Heart left ventricle (tissue), 16 donors: ENCODE measurements around the gene LRMDA. TPM values are rescaled to one million over a fixed set of nuclear protein-coding genes. Genes with fewer than 3 reads are reported as not detected.

Source experiments
- ATAC-seq, 4 donors: fragments of 200-7000 bp; cut with Tn5 transposase; one replicate each; pipeline ENCODE4 v1.9.1; 2020 to 2022; ENCODE audit warnings: moderate library complexity in 4 of 4, mild to moderate bottlenecking in 3 of 4, moderate number of reproducible peaks in 1 of 4
- DNase-seq, 5 donors: peaks; one replicate each; pipeline ENCODE4 v3.0.0-alpha.2; 2020
- H3K27ac ChIP-seq, 12 donors: fragments of 200-600 bp; sonication (generic) in 4 of 12; one replicate each; pipeline versions ENCODE4 v1.5.0 to v1.8.0; 2016 to 2022; ENCODE audit warnings: mild to moderate bottlenecking in 2 of 12
- H3K27me3 ChIP-seq, 9 donors: fragments of 200-600 bp; sonication (generic) in 2 of 9; one replicate each; pipeline versions ENCODE4 v1.5.1 to v1.8.0; 2016 to 2022; ENCODE audit warnings: mild to moderate bottlenecking in 3 of 9
- H3K36me3 ChIP-seq, 9 donors: fragments of 200-600 bp; sonication (generic) in 2 of 9; one replicate each; pipeline versions ENCODE4 v1.5.0 to v1.8.0; 2018 to 2022; ENCODE audit warnings: mild to moderate bottlenecking in 2 of 9
- H3K4me1 ChIP-seq, 12 donors: fragments of 200-600 bp; sonication (generic) in 4 of 12; one replicate each; pipeline versions ENCODE4 v1.5.0 to v1.8.0; 2016 to 2022; ENCODE audit warnings: mild to moderate bottlenecking in 3 of 12
- H3K4me3 ChIP-seq, 12 donors: fragments of 200-600 bp; sonication (generic) in 4 of 12; one replicate each; pipeline versions ENCODE4 v1.5.0 to v1.8.0; 2017 to 2022; ENCODE audit warnings: mild to moderate bottlenecking in 9 of 12, moderate library complexity in 4 of 12
- H3K9me3 ChIP-seq, 12 donors: fragments of 200-600 bp; sonication (generic) in 4 of 12; one replicate each; pipeline versions ENCODE4 v1.5.0 to v1.8.0; 2016 to 2022; ENCODE audit warnings: mild to moderate bottlenecking in 1 of 12
- CTCF ChIP-seq, 12 donors: fragments of 200-600 bp; sonication (generic) in 4 of 12; IDR thresholded peaks; one replicate each; pipeline versions ENCODE4 v1.5.0 to v1.8.0; 2018 to 2022; ENCODE audit warnings: antibody characterized with exemption in 12 of 12, mild to moderate bottlenecking in 5 of 12
- POLR2A ChIP-seq, 2 donors: fragments of 450-650 bp; IDR thresholded peaks; one replicate each; pipeline ENCODE4 v1.6.1; 2017; ENCODE audit warnings: antibody characterized with exemption in 2 of 2, mild to moderate bottlenecking in 2 of 2, moderate library complexity in 2 of 2
- WGBS, 4 donors: extraction: QIAGEN DNeasy Blood & Tissue Kit in 2 of 4; methylation state at CpG; one replicate each; pipeline versions ENCODE4 v1.1.5 to v1.1.7; 2013 to 2018; 5-methylcytosine and 5-hydroxymethylcytosine counted together
- intact Hi-C, 10 donors: fragments of 100-400 bp; cut with DNase I; formaldehyde crosslinking; loops; one replicate each; pipeline versions ENCODE4 v1.11.1 to v1.14.2; 2022
- polyA plus RNA-seq, 2 donors: library from polyadenylated mRNA; stranded (reverse); fragments of 200-250 nt; gene quantifications; one replicate each; pipeline ENCODE4 v1.2.3, GENCODE V29; 2013
- total RNA-seq, 9 donors: library from RNA; depleted of rRNA in 2 of 9; stranded (reverse); fragments of >200 nt in 2 of 9; fragmentation: NEBNext Ultra II Directional in 3 of 9; extraction: Animal tissue kit (Norgen Biotek cat#: 25700) in 3 of 9; gene quantifications; one replicate each; pipeline versions ENCODE4 v1.1.0 to v1.2.4, GENCODE V29; 2016 to 2023
- donor health status: ischemic (EF 13 %, LVEDD 7.1; RV severe dilation, severe dysfunction).
- donor health status: healthy with polysubstance abuse.
- donor health status: DM: no; HTN: yes; CAD: no.
- donor health status: DM: no; HTN: no; CAD: no.
- donor health status: ischemic (EF 25% LVEDD 6.9; RV normal size, moderate dysfunction).
- donor health status: ischemic (EF 25% LVEDD 5.7; RV mildly dilated, moderate dysfunction).
- donor health status: healthy.
- donor health status: DM: yes; HTN: yes; CAD: no.
- donor health status: ischemic (EF 35%, LVEDD 5.7; RV mildly dilated, moderate dysfunction).
- donor health status: nonischemic (EF 11% LVEDD 7.7; RV severe dilation, severe dysfunction).
- donor health status: DM: yes; HTN: yes; CAD: no.
- donor health status: PGD.
- donor health status: ischemic (EF 29% LVEDD 5.4; RV normal size, mild dysfunction).
- donor health status: nonischemic (EF 23%, LVEDD 6.1; RV moderate dilation, normal function).

Gene LRMDA
- total and polyA plus RNA-seq, 11 donors: 2.4 to 34.4 (median 14.9) TPM

- H3K4me3 ChIP-seq: no peak overlapping the region
- intact Hi-C loops: loop anchor here in 1 of 10 donors (2.0 kb wide), 1 partner anchor 18 kb away; no protein-coding TSS in a partner anchor
- no peak for TF ChIP-seq POLR2A (IDR thresholded peaks at IDR 0.05)
- no peak for TF ChIP-seq CTCF (IDR thresholded peaks at IDR 0.05)
- no peaks in the 10 kb centered on the region for H3K27me3 ChIP-seq
- peaks cover 0 to 59% (median 35%) of the 10 kb centered on the region in 12 donors for H3K4me1 ChIP-seq
- peak overlapping the region; percentile 27 to 92 (median 63) for H3K27ac ChIP-seq
- WGBS, 4 donors: 54 to 62% (median 58%) methylated on average over 9 of the region's 9 CpGs
- ATAC-seq: peak in 3 of 4 donors; percentile 14 to 26 (median 23)
- no peaks in the 10 kb centered on the region for H3K36me3 ChIP-seq
- DNase-seq: no peak
- H3K9me3 ChIP-seq: no peaks in the 10 kb centered on the region
These were observed 2.8 kb upstream of the LRMDA start for GRCh38 chr10:75428434-75429158.

- Histone ChIP-seq H3K9me3 (no peaks in the 10 kb centered on the region), H3K4me1 (peaks cover 0 to 59% (median 35%) of the 10 kb centered on the region in 12 donors), H3K27me3 (no peaks in the 10 kb centered on the region), H3K4me3 (no peak overlapping the region), H3K36me3 (no peaks in the 10 kb centered on the region), H3K27ac (peak overlapping the region; percentile 5 to 92 (median 78))
- peak in 2 of 4 donors; percentile 10 to 72 for ATAC-seq
- WGBS, 4 donors: 67 to 70% (median 67%) methylated on average over 5 of the region's 5 CpGs
- intact Hi-C loops: loop anchor here in 1 of 10 donors (2.0 kb wide), 1 partner anchor 18 kb away; no protein-coding TSS in a partner anchor
- DNase-seq: peak in 1 of 5 donors; percentile 29
- TF ChIP-seq POLR2A (IDR thresholded peaks at IDR 0.05) (no peak), CTCF (IDR thresholded peaks at IDR 0.05) (no peak)
These were observed 2.1 kb upstream of the LRMDA start for GRCh38 chr10:75429159-75429827.

GRCh38 chr10:75430000-75430763 is 1.2 kb upstream of the LRMDA start:
- 46 to 58% (median 48%) methylated on average over 9 of the region's 9 CpGs for WGBS, 4 donors
- Histone ChIP-seq H3K9me3 (no peaks in the 10 kb centered on the region), H3K4me1 (peaks cover 0 to 59% (median 35%) of the 10 kb centered on the region in 12 donors), H3K27me3 (no peaks in the 10 kb centered on the region), H3K27ac (peak overlapping the region in 11 of 12 donors; percentile 73 to 92 (median 80)), H3K36me3 (no peaks in the 10 kb centered on the region), H3K4me3 (peak overlapping the region in 7 of 12 donors; percentile 64 to 84 (median 75))
- peak; percentile 75 to 84 (median 81) for DNase-seq
- no peak for TF ChIP-seq POLR2A (IDR thresholded peaks at IDR 0.05)
- TF ChIP-seq CTCF (IDR thresholded peaks at IDR 0.05): no peak
- intact Hi-C loops: loop anchor here in 5 of 10 donors (2.0 to 5.0 kb wide), 4 partner anchors 19 to 37 kb away; no protein-coding TSS in a partner anchor
- ATAC-seq: peak in 3 of 4 donors; percentile 78 to 88 (median 79)
